Mesenteric fat pad (tissue), 1 donor: ENCODE data around the gene GRID2. TPM values are rescaled to one million over a fixed set of nuclear protein-coding genes. Genes with fewer than 3 reads are reported as not detected.

Source experiments
- DNase-seq: peaks from one replicate; pipeline ENCODE4 v3.0.0-alpha.2; 2020; ENCODE audit warnings: low spot score
- total RNA-seq: library from RNA; stranded (reverse); fragmentation: NEBNext Ultra II Directional; extraction: Animal tissue kit (Norgen Biotek cat#: 25700); gene quantifications from one replicate; pipeline ENCODE4 v1.2.1, GENCODE V29; 2021
- donor health status: DM: yes; HTN: yes; CAD: no.

GRID2 gene
- total RNA-seq, 1 donor from 2014 or later: not detected

- no peak for DNase-seq
Measured at GRCh38 chr4:92521941-92522340, 218.2 kb downstream of the GRID2 start.

GRCh38 chr4:92522356-92522755, 218.6 kb downstream of the GRID2 start:
- DNase-seq: no peak

GRCh38 chr4:92524131-92524530, 220.4 kb downstream of the GRID2 start:
- no peak for DNase-seq

GRCh38 chr4:92528541-92528940, 224.8 kb downstream of the GRID2 start:
- no peak for DNase-seq

DNA sequence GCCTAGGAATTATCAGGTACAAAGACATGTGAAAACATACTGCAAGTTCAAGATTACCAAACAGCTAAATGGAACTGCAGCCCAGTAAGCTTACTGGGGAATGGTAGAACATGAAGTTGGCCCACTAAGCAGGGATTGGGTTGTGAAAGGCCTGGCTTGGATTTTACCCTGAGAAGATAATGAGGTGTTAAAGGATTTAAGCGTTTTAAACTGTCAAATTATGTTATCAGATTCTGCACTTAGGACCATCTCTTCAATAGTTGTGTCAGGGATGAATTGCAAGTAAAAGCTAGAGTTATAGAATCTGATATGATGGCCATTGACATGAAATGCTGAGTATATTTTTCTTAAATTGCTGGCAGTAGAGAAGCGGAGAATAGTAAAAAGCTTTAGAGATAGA, 225.7 kb downstream of the GRID2 start:
- no peak for DNase-seq

DNA sequence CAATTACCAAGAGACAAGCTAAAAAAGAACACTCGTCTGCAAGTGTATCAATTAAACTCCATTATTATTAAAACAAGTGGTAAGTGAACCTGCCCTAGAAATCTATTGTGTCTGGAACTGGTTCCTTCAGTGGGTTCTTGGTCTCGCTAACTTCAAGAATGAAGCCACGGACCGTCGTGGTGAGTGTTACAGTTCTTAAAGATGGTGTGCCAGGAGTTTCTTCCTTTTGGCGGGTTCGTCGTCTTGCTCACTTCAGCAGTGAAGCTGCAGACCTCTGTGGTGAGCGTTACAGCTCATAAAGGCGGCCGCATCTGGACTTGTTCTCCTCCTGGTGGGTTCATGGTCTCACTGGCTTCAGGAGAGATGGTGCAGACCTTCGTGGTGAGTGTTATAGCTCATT, 231.8 kb downstream of the GRID2 start:
- DNase-seq: no peak

GRCh38 chr4:92551616-92552015, 247.8 kb downstream of the GRID2 start:
- no peak for DNase-seq

GRCh38 chr4:92566269-92566668, 262.5 kb downstream of the GRID2 start:
- no peak for DNase-seq

DNA sequence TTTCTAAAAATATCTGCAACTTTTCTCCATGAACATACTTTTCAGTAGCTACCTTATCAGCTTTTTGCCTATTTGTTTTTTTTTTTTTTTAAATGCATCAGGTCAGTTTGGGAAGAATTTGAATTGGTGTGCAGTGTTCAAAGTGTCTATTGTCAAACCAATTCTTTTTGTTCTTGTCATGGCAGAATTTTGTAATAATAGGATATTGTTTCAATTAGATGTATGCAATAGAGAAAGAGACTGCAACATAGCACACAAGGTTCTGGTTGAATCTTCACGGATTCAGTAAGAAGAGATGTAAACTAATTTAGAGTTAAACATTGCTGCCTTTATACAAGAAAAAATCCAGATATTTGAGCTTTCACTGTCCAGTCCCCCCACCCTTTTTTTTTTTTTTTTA, 277.1 kb downstream of the GRID2 start:
- DNase-seq: no peak

GRCh38 chr4:92599044-92599443, 295.3 kb downstream of the GRID2 start:
- no peak for DNase-seq

GRCh38 chr4:92600638-92601037, 296.9 kb downstream of the GRID2 start:
- DNase-seq: no peak

- DNase-seq: no peak
Measured at GRCh38 chr4:92606227-92606626, 302.5 kb downstream of the GRID2 start.

DNA sequence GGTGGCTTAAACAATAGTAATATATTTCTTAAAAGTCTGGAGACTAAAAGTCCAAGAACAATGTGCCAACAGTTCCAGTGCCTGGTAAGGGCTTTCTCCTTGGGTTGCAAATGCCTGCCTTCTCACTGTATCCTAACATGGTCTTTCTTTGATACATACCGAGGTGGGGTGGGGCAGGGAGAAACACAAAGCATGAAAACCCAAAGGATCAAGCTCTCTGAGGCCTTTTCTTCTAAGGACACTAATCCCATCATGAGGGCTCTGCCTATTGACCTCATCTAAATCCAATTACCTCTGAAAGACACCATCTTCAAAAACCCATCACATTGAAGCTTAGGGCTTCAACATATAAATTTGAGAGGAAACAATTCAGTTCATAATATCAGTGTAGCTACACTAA, 311.3 kb downstream of the GRID2 start:
- no peak for DNase-seq

- no peak for DNase-seq
Measured at GRCh38 chr4:92618968-92619367, 315.2 kb downstream of the GRID2 start.

DNA sequence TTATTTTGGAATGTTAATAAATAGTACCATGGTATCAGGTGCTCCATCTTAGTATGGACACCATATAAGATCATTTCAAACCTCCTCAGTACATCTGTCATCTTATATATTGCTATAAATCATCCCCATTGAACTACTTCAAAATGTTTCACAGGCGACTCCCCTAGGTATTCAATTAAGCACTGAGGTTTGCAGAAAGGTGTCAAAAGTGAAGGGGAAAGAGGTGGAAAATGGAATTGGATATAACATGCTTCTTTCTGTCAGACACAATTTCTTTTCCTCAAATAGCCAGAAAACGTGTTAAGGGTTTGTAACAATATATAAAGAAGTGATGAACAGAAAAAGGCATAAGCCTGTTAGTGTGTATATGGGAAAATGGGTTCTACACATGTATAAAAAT, 325.5 kb downstream of the GRID2 start:
- DNase-seq: no peak

DNA sequence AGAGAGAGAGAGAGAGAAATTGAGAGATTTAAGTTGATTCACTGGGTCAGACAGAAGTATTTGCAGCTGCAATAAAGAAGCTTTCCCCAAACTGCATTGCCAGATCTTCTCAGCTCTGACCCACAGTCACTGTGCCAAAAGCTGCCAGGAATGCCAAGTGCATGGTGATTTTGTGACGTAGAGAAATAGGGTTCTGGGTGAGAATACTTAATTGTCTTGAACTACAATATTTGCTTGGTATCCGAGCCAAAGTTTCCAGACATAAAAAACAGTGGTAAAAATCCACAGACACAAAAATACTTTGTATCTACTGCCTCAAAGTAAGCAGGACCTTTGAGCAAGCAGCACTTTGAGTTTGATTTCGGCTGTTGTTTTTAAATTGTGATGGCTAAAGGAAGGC, 331.1 kb downstream of the GRID2 start:
- DNase-seq: no peak

DNA sequence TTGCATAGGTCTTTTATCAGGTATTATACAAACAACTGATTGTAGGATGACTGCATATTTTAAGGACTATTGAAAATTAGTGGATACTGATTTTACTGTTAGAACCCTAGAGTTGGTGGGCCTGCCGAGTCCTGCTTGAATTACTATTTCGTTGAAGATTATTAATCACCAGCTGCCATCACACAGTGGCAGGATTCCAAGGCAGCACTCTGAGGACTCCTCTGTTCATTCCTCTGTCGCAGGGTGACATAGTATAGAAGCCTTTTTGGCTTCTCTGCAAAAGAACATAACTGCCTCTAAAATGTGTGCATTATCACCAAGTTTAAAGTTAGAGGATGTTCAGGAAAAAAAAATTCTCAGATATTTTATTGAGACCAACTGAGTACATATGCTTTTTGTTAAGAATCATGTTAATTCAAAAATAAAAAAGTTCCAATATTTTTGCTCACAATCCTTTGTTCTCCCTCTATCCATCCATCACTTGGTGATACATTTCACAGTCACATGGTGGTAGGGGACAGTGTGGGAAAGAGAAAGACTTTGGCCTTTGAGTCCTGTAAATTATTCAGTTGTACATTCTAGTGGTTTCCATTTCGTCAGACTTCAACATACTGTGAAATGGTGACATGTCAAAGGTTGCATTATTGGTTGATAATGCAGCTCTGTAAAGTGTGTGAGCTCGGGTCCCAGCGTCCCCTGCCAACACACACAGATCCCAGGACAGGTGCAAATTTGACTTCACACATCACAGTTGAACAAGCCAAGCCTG, 332.5 kb downstream of the GRID2 start:
- DNase-seq: no peak

- DNase-seq: no peak
Measured at GRCh38 chr4:92641409-92641808, 337.6 kb downstream of the GRID2 start.

- no peak for DNase-seq
Measured at GRCh38 chr4:92646826-92647225, 343.1 kb downstream of the GRID2 start.

DNA sequence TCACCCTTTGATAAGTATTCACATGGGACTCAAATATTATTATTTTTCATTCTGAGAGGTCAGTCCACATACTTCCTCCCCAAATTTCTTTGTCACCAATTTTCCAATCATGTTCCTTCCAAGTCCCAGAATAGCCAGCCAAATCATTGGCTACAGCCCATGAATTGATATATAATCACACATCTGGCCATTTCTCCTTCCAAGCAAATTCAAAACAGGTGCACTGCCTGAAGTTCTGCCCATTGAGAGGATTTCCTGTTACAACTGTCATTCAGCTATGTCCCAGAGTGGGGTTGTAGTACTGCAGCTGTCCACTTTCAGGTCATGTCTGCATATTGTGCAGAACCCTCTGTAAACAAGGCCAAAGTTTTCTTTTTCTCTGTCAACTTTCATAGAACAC, 347.8 kb downstream of the GRID2 start:
- no peak for DNase-seq

DNA sequence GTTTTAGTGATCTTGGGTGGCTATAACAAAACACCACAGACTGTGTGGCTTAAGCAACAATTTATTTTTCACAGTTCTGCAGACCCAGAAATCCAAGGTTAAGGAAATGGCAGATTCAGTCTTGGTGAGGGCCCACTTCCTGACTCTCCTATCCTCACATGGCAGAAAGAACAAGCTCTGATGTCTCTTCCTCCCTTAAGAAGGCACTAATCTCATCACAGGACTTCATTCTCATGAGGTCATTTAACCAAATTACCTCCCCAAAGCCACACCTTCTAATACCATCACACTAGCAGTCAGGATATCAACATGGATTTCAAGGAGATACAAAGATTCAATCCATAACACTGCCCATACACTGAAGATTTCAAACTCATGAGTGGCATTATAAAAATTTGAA, 350.3 kb downstream of the GRID2 start:
- DNase-seq: no peak

GRCh38 chr4:92657695-92658094, 353.9 kb downstream of the GRID2 start:
- no peak for DNase-seq

GRCh38 chr4:92658318-92658717, 354.6 kb downstream of the GRID2 start:
- no peak for DNase-seq

DNA sequence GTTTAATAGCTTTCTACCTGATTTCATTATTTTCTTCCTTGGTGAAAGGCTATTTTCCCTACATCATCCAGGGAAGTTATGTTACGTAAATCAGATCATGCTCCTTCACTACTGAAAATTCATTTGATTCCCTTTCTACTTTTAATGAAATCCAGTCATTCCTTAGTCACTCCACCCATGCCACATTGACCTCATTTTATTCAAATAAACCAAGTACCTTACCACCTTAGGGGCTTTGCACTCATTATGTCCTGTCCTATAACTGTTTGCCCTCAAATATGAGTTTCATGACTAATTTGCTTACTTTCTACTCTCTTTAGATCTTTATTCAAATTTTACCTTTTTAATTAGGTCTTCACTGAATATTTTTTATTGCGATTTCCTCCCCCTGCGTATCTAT, 374.0 kb downstream of the GRID2 start:
- no peak for DNase-seq
